ENCODE measurements around the gene ZNF609.

GRCh38 chr15:64527263-64527984, 67.0 kb downstream of the ZNF609 start:
- no peak for TF ChIP-seq CTCF (IDR thresholded peaks at IDR 0.05)
- TF ChIP-seq POLR2A (IDR thresholded peaks at IDR 0.05; ENCODE audit: low read depth), result no peak
